Measurements from ENCODE around the gene TMEM141.
A peak's percentile ranks its signal among the peaks of the same experiment; 100 is the strongest.

TMEM141 gene

DNA sequence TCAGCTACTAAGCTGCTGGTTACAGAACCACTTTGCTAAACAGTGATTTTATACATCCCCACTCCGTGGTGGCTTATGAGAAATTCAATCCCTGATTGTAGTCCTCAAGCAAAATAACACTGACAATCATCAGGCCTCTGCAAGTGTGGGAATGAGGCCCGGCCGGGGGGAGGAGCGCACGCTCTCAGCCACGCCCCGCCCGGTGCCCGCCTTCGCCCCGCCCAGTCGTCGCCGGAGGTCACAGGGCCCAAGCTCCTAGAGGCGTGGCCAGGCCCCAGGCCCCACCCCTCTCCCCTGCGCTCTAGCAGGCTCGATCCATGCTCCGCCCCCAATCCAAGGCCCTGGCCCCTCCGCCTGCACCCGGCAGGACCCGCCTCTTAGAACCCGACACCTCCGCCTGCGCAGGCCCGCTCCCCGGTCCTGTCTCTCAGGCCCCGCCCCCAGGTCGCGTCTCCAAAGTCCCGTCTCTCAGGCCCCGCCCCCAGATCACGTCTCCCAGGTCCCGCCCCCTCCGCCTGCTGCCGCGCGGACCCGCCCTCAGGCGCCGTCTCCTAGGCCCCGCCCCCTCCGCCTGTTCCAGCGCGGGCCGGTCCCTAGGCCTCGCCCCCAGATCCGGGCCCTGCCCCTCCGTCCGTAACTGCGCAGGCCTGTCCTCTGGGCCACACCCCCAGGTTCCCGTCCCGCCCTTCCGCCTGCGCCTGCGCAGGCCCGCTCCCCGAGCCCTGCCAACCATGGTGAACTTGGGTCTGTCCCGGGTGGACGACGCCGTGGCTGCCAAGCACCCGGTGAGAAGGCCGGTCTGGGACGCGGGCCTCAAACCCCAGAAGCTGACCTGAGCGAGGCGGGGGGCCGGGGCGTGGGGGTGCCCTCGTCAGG, at the start of gene TMEM141:
Gene TMEM141 (plus strand): TSS at position 705 of the 876 bp plus-strand sequence. CDS start 27 bp downstream, at position 732.
- DNase-seq (ENCODE audit: low read depth) = peak; percentile 100

- no peak for DNase-seq (ENCODE audit: low read depth)
These were observed 49.1 kb upstream of the TMEM141 start for GRCh38 chr9:136741883-136742571.

- no peak for DNase-seq (ENCODE audit: low read depth)
These were observed 48.4 kb upstream of the TMEM141 start, which contains the start of gene LCN10 for GRCh38 chr9:136742591-136743391. Gene LCN10, minus strand, starts transcription at chr9:136742940. Its CDS starts 37 bp downstream, at chr9:136742903.

- no peak for DNase-seq (ENCODE audit: low read depth)
These were observed 47.4 kb upstream of the TMEM141 start for GRCh38 chr9:136743639-136744211.

GRCh38 chr9:136744773-136745172, 46.4 kb upstream of the TMEM141 start:
- DNase-seq (ENCODE audit: low read depth) = no peak

DNA sequence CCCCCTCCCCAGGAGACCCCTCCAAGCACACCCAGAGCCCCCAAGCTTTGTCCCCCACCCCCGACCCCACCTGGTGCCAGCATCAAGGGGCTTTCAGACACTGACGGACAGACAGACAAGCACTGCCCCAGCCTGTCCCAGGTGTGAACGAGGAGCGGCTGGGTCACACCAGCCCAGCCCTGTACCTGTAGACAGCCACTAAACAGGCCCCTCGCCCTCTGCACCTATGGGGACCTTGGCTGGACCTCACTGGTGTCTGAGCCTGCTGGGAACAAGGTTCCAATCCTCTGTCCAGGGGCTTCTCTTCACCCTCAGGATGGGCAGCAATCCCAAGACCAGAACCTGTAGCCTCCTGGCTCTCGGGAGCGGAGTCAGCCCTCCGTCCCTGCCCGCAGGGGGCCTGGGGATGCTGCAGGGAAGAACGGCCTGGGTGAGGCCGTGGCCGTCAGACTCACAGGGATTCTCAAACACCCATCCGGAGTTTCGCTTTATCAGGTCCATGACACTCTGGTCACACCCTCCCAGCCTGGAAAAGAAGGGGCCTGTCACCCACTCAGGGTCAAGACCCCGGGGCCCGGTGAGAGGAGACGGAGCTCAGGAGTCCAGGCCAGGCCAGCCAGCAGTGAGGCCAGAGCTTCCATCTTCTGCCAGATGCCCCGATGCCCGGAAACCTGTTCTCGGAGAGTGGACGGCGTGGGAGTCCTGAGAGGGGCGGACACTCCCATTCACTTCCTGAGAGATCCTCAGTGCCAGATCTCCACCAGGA, 45.6 kb upstream of the TMEM141 start:
- DNase-seq (ENCODE audit: low read depth) = no peak

DNA sequence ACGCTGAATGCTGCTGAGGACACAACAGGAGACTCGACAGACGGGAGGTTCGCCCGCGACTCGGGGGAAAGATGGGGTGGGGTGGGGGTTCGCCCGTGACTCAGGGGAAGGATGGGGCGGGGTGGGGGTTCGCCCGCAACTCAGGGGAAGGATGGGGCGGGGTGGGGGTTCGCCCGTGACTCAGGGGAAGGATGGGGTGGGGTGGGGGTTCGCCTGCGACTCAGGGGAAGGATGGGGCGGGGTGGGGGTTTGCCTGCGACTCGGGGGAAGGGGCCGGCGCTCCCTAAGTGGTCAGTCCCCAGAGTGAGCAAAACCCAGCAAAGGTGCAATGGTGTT, 45.0 kb upstream of the TMEM141 start:
- no peak for DNase-seq (ENCODE audit: low read depth)

GRCh38 chr9:136746621-136747020, 44.5 kb upstream of the TMEM141 start:
- no peak for DNase-seq (ENCODE audit: low read depth)

DNA sequence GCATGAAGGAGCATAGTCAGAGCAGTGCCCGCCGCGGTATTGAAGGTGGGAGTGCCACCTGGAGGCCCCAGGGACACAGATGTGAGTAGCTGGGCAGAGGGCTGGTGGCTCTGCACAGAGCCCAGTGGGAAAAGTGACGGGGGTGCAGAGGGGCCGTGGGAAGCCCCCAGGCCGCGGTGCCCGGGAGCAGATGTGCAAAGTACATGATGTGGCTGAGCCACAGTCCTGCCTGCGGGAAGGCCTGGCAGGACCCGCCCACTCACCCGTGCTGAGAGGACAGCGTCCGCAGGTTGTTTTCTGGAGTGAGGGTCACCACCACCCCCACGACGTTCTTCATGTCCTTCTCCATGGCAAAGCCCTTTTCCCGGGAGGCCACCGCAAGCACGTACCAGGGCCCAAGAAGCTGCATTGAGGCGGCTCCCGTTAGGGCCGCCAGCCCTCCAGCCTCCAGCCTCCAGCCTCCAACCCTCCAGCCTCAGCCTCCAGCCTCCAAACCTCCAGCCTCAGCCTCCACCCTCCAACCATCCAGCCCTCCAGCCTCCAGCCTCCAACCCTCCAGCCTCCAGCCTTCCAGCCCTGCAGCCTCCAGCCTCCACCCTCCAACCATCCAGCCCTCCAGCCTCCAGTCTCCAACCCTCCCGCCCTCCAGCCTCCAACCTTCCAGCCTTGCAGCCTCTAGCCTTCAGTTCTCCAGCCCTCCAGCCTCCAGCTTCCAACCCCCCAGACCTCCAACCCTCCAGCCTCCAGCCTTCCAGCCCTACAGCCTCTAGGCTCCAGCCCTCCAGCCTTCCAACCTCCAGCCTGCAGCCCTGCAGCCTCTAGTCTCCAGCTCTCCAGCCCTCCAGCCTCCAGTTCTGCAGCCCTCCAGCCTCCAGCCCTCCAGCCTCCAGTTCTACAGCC, 43.7 kb upstream of the TMEM141 start:
- DNase-seq (ENCODE audit: low read depth) = no peak

DNA sequence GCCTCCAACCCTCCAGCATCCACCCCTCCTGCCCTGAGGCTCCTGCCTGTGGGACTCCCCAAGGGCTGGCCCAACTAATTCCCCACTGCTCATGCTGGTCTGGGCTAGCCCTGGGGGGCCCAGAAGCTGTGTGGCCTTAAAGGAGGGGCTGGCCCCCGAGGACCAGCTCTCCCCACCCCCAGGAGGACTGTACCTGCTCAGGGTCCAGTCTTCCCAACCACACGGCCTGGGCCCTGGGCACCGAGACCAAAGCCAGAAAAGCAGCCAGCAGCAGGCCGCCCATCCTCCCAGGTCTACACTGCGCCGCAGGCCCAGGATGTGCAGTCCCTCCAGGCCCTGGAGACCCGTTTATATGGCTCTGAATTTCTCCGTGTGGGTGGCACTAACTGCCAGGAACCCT, 42.9 kb upstream of the TMEM141 start, which contains the start of gene LCN6:
Gene LCN6 (minus strand): TSS at position 325 of the 400 bp plus-strand sequence. CDS start 42 bp downstream, at position 283.
- no peak for DNase-seq (ENCODE audit: low read depth)

GRCh38 chr9:136748666-136749611, 42.2 kb upstream of the TMEM141 start:
- no peak for DNase-seq (ENCODE audit: low read depth)

GRCh38 chr9:136750526-136750925, 40.6 kb upstream of the TMEM141 start:
- no peak for DNase-seq (ENCODE audit: low read depth)

- no peak for DNase-seq (ENCODE audit: low read depth)
These were observed 39.9 kb upstream of the TMEM141 start for GRCh38 chr9:136751244-136751643.

DNA sequence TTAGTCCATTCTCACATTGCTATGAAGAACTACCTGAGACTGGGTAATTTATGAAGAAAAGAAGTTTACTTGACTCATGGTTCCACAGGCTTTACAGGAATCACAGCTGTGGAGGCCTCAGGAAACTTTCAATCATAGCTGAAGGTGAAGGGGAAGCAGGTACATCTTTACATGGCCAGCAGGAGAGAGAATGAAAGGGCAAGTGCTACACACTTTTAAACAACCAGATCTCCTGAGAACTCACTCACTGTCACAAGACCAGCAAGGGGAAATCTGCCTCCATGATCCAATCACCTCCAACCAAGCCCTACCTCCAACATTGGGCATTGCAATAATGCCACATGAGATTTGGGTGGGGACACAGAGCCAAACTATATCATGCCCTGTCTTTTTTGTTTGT, 39.3 kb upstream of the TMEM141 start:
- no peak for DNase-seq (ENCODE audit: low read depth)

DNA sequence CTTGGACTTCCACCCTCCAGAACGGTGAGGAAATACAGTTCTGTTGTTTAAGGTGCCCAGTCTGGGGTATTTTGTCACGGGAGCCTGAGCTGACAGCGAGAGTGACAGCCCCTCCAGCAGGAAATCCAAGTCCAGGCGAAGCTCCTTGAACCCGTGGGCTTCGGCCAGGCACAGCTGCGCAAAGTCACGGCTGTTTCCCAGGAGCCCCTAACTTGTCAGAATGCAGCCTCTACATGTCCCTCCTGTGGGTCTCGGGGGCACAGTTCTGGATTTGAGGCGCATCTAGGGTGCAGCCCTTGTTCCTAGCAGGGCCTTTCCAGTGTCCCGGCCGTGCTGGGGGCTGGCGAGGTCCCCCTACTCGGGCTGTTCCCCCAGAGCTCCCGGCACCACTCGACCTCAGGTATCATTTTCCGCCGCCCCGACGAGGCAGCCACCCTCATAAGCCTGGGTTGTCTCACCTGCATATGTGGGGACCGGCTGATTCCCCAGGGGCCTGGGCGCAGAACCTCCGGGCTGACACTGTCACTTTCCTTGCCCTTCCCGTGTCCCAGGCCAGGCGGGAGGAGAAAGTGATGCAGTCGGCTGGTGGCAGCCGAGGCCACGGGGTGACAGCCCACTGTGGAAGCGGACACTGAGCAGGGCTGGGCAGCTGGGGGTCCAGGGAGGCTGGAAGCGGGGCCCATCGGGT, 37.6 kb upstream of the TMEM141 start:
- DNase-seq (ENCODE audit: low read depth) = no peak

GRCh38 chr9:136754059-136754572, 37.0 kb upstream of the TMEM141 start:
- DNase-seq (ENCODE audit: low read depth) = no peak

DNA sequence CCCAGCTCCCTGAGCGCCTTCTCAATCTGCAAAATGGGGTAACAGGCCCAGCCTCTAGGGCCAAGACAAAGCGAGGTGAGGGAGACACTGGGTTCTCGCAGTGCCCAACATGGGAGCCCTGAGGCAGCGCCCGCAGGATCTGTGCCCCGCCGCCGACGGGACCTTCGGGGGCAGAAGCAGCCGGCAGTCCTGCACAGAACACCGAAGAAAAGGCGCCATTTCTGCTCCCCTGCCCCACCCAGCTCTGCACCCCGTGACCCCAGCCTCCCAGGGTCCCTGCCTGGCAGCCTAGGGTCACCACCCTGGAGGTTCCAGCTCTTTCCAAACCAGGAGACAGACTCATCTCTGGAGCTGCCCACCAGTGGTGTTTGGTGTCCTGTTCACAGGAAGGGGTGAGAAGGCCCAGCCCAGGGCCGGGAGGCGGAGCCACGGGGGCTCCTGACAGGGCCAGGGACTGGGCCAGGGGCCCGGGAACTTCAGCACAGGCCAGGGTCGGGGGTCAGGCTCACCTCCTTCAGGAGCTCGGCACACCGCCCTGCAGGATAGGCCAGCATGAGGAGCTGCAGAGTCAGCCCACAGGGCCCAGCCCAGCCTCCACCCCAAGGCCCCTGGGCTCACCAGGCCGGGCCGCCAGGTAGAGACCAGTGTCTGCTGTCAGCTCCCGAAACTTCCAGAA, 36.4 kb upstream of the TMEM141 start:
- no peak for DNase-seq (ENCODE audit: low read depth)

Measured in EH (cell line).